HEK293 (cell line): ENCODE measurements around the gene ACSM6.
"Not testable (repeated sequence)": the region's sequence is repeated elsewhere in the genome, so short reads cannot be mapped to it uniquely, and the experiment has no call there.

Experiments
- ZNF138 ChIP-seq: fragments of 450-650 bp; formaldehyde crosslinking; IDR thresholded peaks from 2 replicates; pipeline ENCODE4 v1.5.1; 2016; ENCODE audit warnings: missing biosample characterization, missing genetic modification characterization, borderline replicate concordance
- ZNF350 ChIP-seq: fragments of 450-650 bp; formaldehyde crosslinking; IDR thresholded peaks from 2 replicates; pipeline ENCODE4 v1.5.0; 2017; ENCODE audit warnings: missing biosample characterization, mild to moderate bottlenecking, missing genetic modification characterization
- TF ChIP-seq, protein P1 (sequence below): fragments of 450-650 bp; formaldehyde crosslinking; IDR thresholded peaks from 2 replicates; pipeline ENCODE4 v1.5.1; 2016; ENCODE audit warnings: missing biosample characterization, missing genetic modification characterization
- TF ChIP-seq, protein P2 (sequence below): fragments of 450-650 bp; formaldehyde crosslinking; IDR thresholded peaks from 2 replicates; pipeline ENCODE4; 2016; ENCODE audit warnings: missing biosample characterization, missing genetic modification characterization
- TF ChIP-seq, protein P3 (sequence below): fragments of 450-650 bp; formaldehyde crosslinking; IDR thresholded peaks from 2 replicates; pipeline ENCODE4 v1.5.1; 2017; ENCODE audit warnings: missing biosample characterization, missing genetic modification characterization

DNA sequence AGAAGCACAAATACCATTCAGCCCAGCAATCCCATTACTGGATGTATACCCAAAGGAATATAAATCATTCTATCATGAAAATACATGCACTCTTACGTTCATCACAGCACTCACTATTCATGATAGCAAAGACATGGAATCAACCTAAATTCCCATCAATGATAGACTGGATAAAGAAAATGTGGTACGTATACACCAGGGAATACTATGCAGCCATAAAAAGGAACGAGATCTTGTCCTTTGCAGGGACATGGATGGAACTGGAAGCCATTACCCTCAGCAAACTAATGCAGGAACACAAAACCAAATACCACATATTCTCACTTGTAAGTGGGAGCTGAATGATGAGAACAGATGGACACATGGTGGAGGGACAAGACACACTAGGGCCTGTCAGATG, 46.1 kb downstream of the ACSM6 start:
- TF ChIP-seq, protein P1, sequence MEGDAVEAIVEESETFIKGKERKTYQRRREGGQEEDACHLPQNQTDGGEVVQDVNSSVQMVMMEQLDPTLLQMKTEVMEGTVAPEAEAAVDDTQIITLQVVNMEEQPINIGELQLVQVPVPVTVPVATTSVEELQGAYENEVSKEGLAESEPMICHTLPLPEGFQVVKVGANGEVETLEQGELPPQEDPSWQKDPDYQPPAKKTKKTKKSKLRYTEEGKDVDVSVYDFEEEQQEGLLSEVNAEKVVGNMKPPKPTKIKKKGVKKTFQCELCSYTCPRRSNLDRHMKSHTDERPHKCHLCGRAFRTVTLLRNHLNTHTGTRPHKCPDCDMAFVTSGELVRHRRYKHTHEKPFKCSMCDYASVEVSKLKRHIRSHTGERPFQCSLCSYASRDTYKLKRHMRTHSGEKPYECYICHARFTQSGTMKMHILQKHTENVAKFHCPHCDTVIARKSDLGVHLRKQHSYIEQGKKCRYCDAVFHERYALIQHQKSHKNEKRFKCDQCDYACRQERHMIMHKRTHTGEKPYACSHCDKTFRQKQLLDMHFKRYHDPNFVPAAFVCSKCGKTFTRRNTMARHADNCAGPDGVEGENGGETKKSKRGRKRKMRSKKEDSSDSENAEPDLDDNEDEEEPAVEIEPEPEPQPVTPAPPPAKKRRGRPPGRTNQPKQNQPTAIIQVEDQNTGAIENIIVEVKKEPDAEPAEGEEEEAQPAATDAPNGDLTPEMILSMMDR (tag by site-specific recombination): not testable (repeated sequence)
- TF ChIP-seq, protein P2, sequence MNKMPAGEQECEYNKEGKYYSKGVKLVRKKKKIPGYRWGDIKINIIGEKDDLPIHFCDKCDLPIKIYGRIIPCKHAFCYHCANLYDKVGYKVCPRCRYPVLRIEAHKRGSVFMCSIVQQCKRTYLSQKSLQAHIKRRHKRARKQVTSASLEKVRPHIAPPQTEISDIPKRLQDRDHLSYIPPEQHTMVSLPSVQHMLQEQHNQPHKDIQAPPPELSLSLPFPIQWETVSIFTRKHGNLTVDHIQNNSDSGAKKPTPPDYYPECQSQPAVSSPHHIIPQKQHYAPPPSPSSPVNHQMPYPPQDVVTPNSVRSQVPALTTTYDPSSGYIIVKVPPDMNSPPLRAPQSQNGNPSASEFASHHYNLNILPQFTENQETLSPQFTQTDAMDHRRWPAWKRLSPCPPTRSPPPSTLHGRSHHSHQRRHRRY (tag by site-specific recombination): not testable (repeated sequence)
- not testable (repeated sequence) for TF ChIP-seq ZNF350, ZNF138
- TF ChIP-seq, protein P3, sequence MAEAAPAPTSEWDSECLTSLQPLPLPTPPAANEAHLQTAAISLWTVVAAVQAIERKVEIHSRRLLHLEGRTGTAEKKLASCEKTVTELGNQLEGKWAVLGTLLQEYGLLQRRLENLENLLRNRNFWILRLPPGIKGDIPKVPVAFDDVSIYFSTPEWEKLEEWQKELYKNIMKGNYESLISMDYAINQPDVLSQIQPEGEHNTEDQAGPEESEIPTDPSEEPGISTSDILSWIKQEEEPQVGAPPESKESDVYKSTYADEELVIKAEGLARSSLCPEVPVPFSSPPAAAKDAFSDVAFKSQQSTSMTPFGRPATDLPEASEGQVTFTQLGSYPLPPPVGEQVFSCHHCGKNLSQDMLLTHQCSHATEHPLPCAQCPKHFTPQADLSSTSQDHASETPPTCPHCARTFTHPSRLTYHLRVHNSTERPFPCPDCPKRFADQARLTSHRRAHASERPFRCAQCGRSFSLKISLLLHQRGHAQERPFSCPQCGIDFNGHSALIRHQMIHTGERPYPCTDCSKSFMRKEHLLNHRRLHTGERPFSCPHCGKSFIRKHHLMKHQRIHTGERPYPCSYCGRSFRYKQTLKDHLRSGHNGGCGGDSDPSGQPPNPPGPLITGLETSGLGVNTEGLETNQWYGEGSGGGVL (tag by site-specific recombination): not testable (repeated sequence)
